Cerebellar nuclear complex (tissue), 1 donor: ENCODE results near the gene RHCE.
"Not testable (repeated sequence)": the region's sequence is repeated elsewhere in the genome, so short reads cannot be mapped to it uniquely, and the experiment has no call there.

Source experiments
- DNase-seq, 2 experiments: peaks; one replicate each; lab custom pipeline; 2025; lab: John Stamatoyannopoulos, UW

Gene RHCE

DNA sequence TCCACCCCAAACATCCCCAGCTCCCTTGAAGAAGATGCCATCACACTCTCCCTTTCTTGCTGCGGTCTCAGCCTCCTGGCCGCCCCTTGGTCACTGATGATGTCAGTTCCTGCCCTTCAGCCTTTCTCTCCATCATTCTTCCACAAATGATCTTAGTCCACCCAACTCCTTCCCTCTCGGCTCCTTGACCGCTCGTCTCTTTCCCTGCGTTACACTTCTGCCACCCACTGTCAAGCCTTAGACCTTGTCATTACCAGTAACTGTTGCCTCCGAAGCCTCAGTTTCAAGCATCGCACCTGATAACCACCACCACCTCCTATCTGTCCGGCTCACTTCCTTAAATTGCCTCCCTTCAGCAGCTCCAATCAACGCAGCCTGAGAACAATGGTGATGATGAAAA lies 23.1 kb downstream of the RHCE start:
- DNase-seq, result not testable (repeated sequence)

DNA sequence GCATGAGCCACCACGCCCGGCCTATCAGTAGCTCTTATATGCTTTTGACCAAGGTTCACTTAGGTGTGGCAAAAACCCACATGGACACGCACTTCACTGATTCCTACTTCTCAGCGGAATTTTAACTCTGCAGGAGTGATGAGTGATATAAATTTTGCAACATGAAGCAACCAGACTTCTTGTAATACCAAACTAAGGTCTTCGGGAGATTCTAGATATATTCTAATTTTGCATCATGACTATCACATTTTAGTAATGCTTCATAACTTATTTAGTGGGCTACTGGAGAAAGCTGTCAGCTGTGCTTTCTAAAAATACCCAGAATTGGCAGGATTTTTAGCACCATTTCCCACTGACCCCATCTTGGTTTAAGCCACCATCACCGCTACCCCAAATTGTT lies 27.8 kb downstream of the RHCE start:
- no peak for DNase-seq

- not testable (repeated sequence) for DNase-seq
Observed at GRCh38 chr1:25389721-25390120, 30.9 kb downstream of the RHCE start.

- not testable (repeated sequence) for DNase-seq
Observed at GRCh38 chr1:25388691-25389090, 31.9 kb downstream of the RHCE start.

DNA sequence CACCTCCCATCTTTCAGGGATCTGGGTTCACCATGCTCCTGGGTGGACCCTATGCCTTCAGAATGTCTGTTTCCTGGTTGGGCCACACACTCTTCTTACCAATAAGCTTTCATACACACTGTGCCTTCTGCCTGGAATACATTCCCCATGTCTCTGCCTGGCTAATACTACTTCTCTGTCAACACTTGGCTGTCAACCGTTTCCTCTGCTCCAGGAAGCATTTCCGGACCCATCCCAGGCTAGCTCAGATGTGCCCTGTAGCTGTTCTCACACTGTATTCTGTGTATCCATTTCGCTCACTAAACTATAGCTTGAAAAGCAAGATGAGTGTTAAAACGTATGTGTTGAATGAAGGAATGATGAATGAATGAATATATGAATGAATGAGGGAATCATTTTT lies 33.5 kb downstream of the RHCE start:
- DNase-seq, result not testable (repeated sequence)

- not testable (repeated sequence) for DNase-seq
Observed at GRCh38 chr1:25383875-25384274, 36.8 kb downstream of the RHCE start.

DNA sequence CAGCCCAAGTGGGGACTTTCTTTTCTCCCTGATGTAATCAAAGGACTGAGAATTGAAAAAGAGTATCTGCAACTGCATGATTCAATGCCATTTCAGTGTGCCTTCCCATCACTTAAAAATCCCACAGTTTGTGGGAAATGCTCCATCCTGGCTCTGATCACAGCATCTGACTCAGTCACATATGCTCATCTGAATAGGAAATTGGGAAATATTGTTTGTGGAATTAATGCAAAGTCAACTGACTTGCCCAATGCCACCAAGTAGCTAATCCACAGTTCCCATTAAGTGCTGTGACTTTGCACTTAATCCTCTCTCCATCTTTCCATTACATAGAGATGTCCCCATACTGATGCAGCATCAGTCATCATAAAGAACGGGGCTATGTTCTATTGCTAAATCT lies 37.5 kb downstream of the RHCE start:
- not testable (repeated sequence) for DNase-seq

DNA sequence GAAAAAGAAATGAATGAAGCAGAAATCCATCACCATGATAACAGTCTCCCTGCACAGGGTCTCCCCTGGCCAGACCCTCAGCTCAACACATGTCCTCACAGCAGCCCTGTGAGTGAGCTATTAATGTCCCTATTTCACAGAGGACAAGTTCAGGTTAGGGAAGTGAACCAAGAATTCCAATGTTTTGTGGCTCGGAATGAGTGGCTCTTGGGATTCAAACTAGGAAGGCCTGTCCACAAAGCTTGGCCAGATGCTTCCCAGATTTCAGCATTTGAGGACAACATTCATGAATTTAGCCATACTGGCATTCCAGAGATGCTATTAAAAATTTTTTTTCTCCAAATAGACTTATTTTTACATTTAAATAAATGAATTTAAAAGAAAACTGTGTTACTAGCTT lies 38.1 kb downstream of the RHCE start:
- DNase-seq, result not testable (repeated sequence)

- not testable (repeated sequence) for DNase-seq
Observed at GRCh38 chr1:25378367-25378766, 42.3 kb downstream of the RHCE start.

GRCh38 chr1:25371757-25372156 lies 48.9 kb downstream of the RHCE start:
- DNase-seq, result not testable (repeated sequence)

- not testable (repeated sequence) for DNase-seq
Observed at GRCh38 chr1:25369691-25370271, 50.8 kb downstream of the RHCE start.

GRCh38 chr1:25369241-25369640 lies 51.4 kb downstream of the RHCE start:
- DNase-seq, result no peak

GRCh38 chr1:25362634-25363559 lies 57.7 kb downstream of the RHCE start:
- not testable (repeated sequence) for DNase-seq

GRCh38 chr1:25361901-25362300 lies 58.7 kb downstream of the RHCE start:
- no peak for DNase-seq

DNA sequence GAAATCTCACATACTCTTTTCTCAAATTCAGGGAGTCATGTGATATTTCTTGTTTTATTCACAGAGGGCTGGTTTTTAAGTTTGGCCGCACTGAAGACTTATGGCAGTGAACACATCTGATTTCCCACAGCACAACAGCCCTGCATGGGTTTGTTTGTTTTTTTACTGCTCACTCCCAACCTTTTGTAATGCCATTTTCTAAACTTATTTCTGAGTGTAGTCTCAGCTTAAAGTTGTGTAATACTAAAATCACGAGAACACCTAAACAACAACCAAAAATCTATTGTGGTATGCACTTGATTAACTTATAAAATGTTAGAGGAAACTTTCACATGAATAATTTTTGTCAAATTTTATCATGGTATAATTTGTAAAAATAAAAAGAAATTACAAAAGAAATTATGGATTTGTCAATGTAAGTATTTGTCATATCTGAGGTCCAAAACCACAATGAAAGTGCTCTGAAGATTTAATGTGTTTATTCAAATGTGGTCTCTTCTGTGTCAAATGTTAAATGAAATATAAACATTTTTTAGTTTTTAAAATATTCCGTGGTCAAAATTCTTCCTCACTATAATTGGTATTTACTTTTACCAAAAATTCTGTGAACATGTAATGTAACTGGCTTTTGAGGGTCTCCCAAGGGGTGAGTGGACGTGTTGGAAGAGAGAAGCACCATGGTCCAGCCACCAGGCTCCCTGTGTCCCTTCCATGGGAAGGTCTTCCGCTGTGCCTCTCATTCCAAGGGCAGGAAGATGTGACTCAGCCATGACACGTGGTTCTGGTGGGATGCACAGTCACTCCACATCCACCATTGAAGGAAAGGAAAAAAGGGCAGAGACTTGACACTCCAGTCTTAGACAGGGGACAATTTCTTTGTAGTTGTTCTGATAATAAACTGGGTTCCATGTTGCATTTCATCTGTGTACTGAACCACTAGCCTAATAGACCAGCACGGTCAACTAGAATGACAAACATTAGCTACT lies 59.7 kb downstream of the RHCE start:
- no peak for DNase-seq

DNA sequence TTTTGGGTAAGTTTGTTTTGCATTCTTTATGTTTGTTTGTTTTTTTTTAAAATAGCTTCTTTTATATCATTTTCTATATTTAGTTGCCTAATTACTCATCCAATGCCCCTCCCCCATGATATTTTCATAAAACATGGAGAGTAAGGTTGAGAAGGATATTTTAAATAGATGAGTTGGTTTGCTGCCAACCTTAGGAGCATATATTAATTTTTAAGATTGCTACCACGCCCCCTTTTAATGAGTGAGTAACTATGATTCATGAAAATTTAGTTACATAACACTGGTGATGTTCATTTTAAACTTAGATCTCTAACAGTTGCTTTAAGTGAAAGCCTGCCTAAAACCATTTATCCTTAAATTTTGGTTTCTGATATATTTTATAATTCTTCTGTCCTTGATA lies 63.8 kb downstream of the RHCE start:
- no peak for DNase-seq

GRCh38 chr1:25356441-25356840 lies 64.2 kb downstream of the RHCE start:
- no peak for DNase-seq

DNA sequence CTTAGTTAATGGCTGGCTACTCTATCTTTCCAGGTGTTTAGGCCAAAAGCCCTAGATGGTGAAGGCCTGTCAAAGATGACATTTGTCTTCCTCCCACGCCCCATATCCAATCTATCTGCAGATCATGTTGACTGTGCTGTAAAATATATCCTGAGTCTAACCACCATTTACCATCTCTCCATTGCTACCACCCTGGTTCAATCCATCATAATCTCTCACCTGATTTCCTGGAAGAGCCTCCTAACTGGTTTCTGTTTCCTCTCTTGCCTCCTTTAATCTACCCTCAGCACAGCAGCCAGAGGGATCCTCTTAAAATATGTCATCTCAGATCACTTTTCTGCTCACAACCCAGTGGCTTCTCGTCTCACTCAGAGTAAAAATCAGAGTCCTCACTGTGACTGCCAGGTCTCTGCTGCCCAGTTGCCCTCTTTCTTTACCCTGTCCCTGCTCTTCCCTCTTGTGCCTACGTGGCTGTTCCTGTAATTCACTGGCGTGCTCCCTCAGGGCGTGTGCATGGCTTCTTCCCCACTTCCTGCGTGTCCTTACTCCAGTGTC lies 64.7 kb downstream of the RHCE start:
- no peak for DNase-seq

- no peak for DNase-seq
Observed at GRCh38 chr1:25349606-25350005, 71.0 kb downstream of the RHCE start.

- DNase-seq, result no peak
Observed at GRCh38 chr1:25347556-25347955, 73.1 kb downstream of the RHCE start.

DNA sequence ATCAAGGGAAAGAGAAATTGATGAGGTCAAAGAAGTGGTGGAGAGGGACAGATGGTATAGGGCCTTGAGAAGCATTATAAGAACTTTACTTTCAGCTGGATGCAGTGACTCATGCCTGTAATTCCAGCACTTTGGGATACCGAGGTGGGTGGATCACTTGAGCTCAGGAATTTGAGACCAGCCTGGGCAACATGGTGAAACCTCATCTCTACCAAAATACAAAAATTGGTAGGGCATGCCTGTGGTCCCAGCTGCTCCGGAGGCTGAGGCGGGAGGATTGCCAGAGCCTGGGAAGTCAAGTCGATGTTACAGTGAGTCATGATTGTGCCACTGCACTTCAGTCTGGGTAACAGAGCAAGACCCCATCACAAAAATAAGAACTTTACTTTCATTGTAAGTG lies 76.8 kb downstream of the RHCE start:
- no peak for DNase-seq

DNA sequence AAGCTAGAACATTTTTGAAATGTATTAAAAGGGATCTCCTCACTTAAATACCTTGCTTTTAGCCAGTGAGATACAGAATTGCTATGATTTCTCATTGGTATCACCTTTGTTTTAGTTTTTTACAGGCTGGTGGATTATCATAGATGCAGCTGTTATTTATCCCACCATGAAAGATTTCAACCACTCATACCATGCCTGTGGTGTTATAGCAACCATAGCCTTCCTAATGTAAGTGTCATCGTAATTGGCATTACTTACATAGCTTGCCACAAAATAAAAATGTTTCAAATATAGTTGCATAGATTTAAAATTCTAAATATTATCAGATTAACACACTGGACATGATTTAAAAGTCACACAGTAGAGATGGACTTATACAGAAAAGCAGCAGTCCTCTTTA lies 77.8 kb downstream of the RHCE start:
- no peak for DNase-seq
